ENCODE results near the gene SEZ6L.

DNA sequence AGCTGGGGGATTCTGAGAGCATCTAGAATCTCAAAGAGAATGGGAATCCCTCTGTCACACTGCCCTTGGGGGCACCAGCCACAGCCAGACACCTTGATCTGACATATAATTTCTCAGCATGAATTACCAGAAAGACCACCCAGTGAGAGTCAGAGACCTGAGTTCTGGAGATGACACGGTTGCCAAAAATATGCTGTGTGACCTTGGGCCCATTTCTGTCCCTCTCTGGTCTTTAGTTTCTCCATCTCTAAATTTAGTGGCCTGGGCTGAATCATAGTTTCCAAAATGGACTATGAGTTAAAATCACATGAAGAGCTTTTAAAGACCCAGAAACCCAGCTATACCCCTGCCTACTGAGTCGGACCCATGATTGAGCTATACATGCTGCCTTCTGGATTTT lies 15.9 kb downstream of the SEZ6L start:
- TF ChIP-seq POLR2A (IDR thresholded peaks at IDR 0.05) = no peak
- TF ChIP-seq, protein P1, sequence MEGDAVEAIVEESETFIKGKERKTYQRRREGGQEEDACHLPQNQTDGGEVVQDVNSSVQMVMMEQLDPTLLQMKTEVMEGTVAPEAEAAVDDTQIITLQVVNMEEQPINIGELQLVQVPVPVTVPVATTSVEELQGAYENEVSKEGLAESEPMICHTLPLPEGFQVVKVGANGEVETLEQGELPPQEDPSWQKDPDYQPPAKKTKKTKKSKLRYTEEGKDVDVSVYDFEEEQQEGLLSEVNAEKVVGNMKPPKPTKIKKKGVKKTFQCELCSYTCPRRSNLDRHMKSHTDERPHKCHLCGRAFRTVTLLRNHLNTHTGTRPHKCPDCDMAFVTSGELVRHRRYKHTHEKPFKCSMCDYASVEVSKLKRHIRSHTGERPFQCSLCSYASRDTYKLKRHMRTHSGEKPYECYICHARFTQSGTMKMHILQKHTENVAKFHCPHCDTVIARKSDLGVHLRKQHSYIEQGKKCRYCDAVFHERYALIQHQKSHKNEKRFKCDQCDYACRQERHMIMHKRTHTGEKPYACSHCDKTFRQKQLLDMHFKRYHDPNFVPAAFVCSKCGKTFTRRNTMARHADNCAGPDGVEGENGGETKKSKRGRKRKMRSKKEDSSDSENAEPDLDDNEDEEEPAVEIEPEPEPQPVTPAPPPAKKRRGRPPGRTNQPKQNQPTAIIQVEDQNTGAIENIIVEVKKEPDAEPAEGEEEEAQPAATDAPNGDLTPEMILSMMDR (IDR thresholded peaks at IDR 0.05) = no peak

All from adrenal gland (tissue), 5 donors.